ENCODE measurements around the gene RPS10. TPM values are rescaled to one million over a fixed set of nuclear protein-coding genes. Genes with fewer than 3 reads are reported as not detected.
"Not testable (repeated sequence)": the region's sequence is repeated elsewhere in the genome, so short reads cannot be mapped to it uniquely, and the experiment has no call there.

The RPS10 gene
- total and polyA plus RNA-seq, 2 experiments from 2014 or later = 1,755 to 2,175 TPM

DNA sequence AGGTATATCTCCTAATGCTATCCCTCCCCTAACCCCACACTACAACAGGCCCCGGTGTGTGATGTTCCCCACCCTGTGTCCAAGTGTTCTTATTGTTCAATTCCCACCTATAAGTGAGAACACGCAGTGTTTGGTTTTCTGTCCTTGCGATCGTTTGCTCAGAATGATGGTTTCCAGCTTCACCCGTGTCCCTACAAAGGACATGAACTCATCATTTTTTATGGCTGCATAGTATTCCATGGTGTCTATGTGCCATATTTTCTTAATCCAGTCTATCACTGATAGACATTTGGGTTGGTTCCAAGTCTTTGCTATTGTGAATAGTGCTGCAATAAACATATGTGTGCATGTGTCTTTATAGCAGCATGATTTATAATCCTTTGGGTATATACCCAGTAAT is 54.0 kb downstream of the RPS10 start:
- not testable (repeated sequence) for H3K27ac ChIP-seq (ENCODE audit: low read depth); DNase-seq (ENCODE audit: low spot score); H3K9me3 Mint-ChIP-seq; H3K27ac Mint-ChIP-seq; H3K4me1 Mint-ChIP-seq; H2AFZ ChIP-seq; H3K36me3 Mint-ChIP-seq (ENCODE audit: low read depth); H3F3A ChIP-seq (replicated peaks; ENCODE audit: low read depth); H3K9me2 ChIP-seq (ENCODE audit: insufficient read depth); H3K36me3 ChIP-seq (ENCODE audit: insufficient read depth); H3K27me3 ChIP-seq (ENCODE audit: insufficient read depth); H3K4me2 ChIP-seq; H3K27me3 Mint-ChIP-seq (ENCODE audit: insufficient read depth, low read depth, poor library complexity); ATAC-seq; H3K4me1 ChIP-seq (ENCODE audit: insufficient read depth); H3K4me3 ChIP-seq; H3K4me3 Mint-ChIP-seq
- H3K79me2 ChIP-seq (replicated peaks; ENCODE audit: insufficient read depth) = peaks cover 100% of the 10 kb centered on the region
- peaks cover 39% of the 10 kb centered on the region for H4K20me1 ChIP-seq (replicated peaks; ENCODE audit: insufficient read depth)

DNA sequence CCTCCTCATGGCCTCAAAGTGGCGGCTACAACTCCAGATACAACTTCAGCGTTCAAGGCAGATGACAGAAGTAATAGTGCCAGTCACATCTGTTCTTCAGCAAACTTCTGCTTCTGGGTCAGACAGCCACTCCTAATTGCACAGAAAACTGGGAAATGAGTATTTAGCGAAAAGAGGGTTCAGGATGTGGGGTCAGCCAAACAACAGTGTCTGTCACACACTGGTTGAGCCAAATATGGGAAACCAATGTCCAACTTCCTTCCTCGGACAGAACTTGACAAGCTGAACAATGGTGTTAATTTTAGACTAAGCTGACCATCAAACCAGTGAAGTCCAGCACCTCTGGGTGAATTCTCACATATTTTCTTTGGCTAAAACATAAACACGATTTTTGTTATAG is 55.5 kb downstream of the RPS10 start:
- DNase-seq (ENCODE audit: low spot score) (no peak), ATAC-seq (no peak)
- Mint-ChIP-seq H3K4me1 (no peaks in the 10 kb centered on the region), H3K36me3 (ENCODE audit: low read depth) (peaks cover 3% of the 10 kb centered on the region; the same call in 1 of the 3 replicates), H3K27me3 (ENCODE audit: insufficient read depth, low read depth, poor library complexity) (peaks cover 2% of the 10 kb centered on the region), H3K9me3 (no peaks in the 10 kb centered on the region), H3K27ac (no peak overlapping the region), H3K4me3 (no peak overlapping the region)
- no peak overlapping the region for H3K27ac ChIP-seq (ENCODE audit: low read depth)
- no peaks in the 10 kb centered on the region for H3K4me1 ChIP-seq (ENCODE audit: insufficient read depth)
- H3F3A ChIP-seq (replicated peaks; ENCODE audit: low read depth) = 0 out of 2 replicates have a peak, but pooled peaks cover 4% of the 10 kb centered on the region
- H2AFZ ChIP-seq = no peak overlapping the region
- no peak overlapping the region for H3K4me3 ChIP-seq
- no peaks in the 10 kb centered on the region for H3K27me3 ChIP-seq (ENCODE audit: insufficient read depth)
- no peaks in the 10 kb centered on the region for H3K36me3 ChIP-seq (ENCODE audit: insufficient read depth)
- peaks cover 98% of the 10 kb centered on the region for H3K79me2 ChIP-seq (replicated peaks; ENCODE audit: insufficient read depth)
- peaks cover 29% of the 10 kb centered on the region for H4K20me1 ChIP-seq (replicated peaks; ENCODE audit: insufficient read depth)
- no peaks in the 10 kb centered on the region for H3K9me2 ChIP-seq (ENCODE audit: insufficient read depth)
- no peak overlapping the region for H3K4me2 ChIP-seq
- no peak for TF ChIP-seq EZH2 (IDR thresholded peaks at IDR 0.05; ENCODE audit: low read depth, unreplicated experiment)

- Mint-ChIP-seq H3K27me3 (ENCODE audit: insufficient read depth, low read depth, poor library complexity) (peaks cover 2% of the 10 kb centered on the region), H3K9me3 (no peaks in the 10 kb centered on the region), H3K36me3 (ENCODE audit: low read depth) (peaks cover 3% of the 10 kb centered on the region; the same call in 1 of the 3 replicates), H3K4me1 (no peaks in the 10 kb centered on the region), H3K4me3 (no peak overlapping the region), H3K27ac (no peak overlapping the region)
- Histone ChIP-seq H3K9me2 (ENCODE audit: insufficient read depth) (no peaks in the 10 kb centered on the region), H3K4me3 (no peak overlapping the region), H3K4me1 (ENCODE audit: insufficient read depth) (no peaks in the 10 kb centered on the region), H3K27ac (ENCODE audit: low read depth) (no peak overlapping the region), H3K36me3 (ENCODE audit: insufficient read depth) (no peaks in the 10 kb centered on the region), H4K20me1 (replicated peaks; ENCODE audit: insufficient read depth) (peaks cover 23% of the 10 kb centered on the region), H3K79me2 (replicated peaks; ENCODE audit: insufficient read depth) (peaks cover 98% of the 10 kb centered on the region), H2AFZ (no peak overlapping the region), H3K4me2 (no peak overlapping the region), H3K27me3 (ENCODE audit: insufficient read depth) (no peaks in the 10 kb centered on the region), H3F3A (replicated peaks; ENCODE audit: low read depth) (0 out of 2 replicates have a peak, but pooled peaks cover 3% of the 10 kb centered on the region)
- no peak for ATAC-seq
- TF ChIP-seq ZNF114 (CRISPR knock-in tag; IDR thresholded peaks at IDR 0.05) = no peak
- no peak for TF ChIP-seq POLR2AphosphoS5 (IDR thresholded peaks at IDR 0.05; ENCODE audit: low read depth)
- no peak for TF ChIP-seq NANOG (IDR thresholded peaks at IDR 0.05; ENCODE audit: borderline replicate concordance)
- no peak for TF ChIP-seq EZH2phosphoT487 (IDR thresholded peaks at IDR 0.05; ENCODE audit: unreplicated experiment)
- no peak for TF ChIP-seq EZH2 (IDR thresholded peaks at IDR 0.05; ENCODE audit: low read depth, unreplicated experiment)
- no peak for DNase-seq (ENCODE audit: low spot score)
These were observed 56.5 kb downstream of the RPS10 start for GRCh38 chr6:34369385-34369784.

Other genes with a start within 250 kb of the RPS10 start
- 1,700 and 2,052 TPM in 2 replicates for gene HMGA1, start 189.2 kb downstream of the RPS10 start, total RNA-seq (2014; rRNA removed; shearing (Covaris generic))
- gene HMGA1, start 189.2 kb downstream of the RPS10 start, polyA plus RNA-seq (2016; fragmentation: Nextera tagmentation; extraction: Ambion mirVana) = 1,386 and 1,411 TPM in 2 replicates
- 5.0 and 9.0 TPM in 2 replicates for gene SMIM29, start 177.1 kb downstream of the RPS10 start, total RNA-seq (2014; rRNA removed; shearing (Covaris generic))
- gene SMIM29, start 177.1 kb downstream of the RPS10 start, polyA plus RNA-seq (2016; fragmentation: Nextera tagmentation; extraction: Ambion mirVana) = 15.9 and 17.0 TPM in 2 replicates
- gene NUDT3, start 33.4 kb downstream of the RPS10 start, total RNA-seq (2014; rRNA removed; shearing (Covaris generic)) = 31.1 and 32.5 TPM in 2 replicates
- 11.5 and 12.1 TPM in 2 replicates for gene NUDT3, start 33.4 kb downstream of the RPS10 start, polyA plus RNA-seq (2016; fragmentation: Nextera tagmentation; extraction: Ambion mirVana)
- 6.2 and 8.7 TPM in 2 replicates for gene PACSIN1, start 40.0 kb upstream of the RPS10 start, total RNA-seq (2014; rRNA removed; shearing (Covaris generic))
- 4.7 and 5.2 TPM in 2 replicates for gene PACSIN1, start 40.0 kb upstream of the RPS10 start, polyA plus RNA-seq (2016; fragmentation: Nextera tagmentation; extraction: Ambion mirVana)
- 0.69 TPM in 1 of 2 replicates, not detected in the other for gene SPDEF, start 130.3 kb upstream of the RPS10 start, total RNA-seq (2014; rRNA removed; shearing (Covaris generic))
- gene SPDEF, start 130.3 kb upstream of the RPS10 start, polyA plus RNA-seq (2016; fragmentation: Nextera tagmentation; extraction: Ambion mirVana) = not detected in 2 replicates

Data from GM23338 (cell line).